Gastroesophageal sphincter (tissue), 3 donors: ENCODE data around the gene TPRN.

Experiments
- EP300 ChIP-seq: sonication (generic); formaldehyde crosslinking; IDR thresholded peaks from one replicate; pipeline ENCODE4 v1.6.1; 2017; ENCODE audit warnings: antibody characterized with exemption, mild to moderate bottlenecking
- POLR2A ChIP-seq, 2 donors: fragments of 450-650 bp; IDR thresholded peaks; one replicate each; pipeline ENCODE4 v1.6.1; 2017; ENCODE audit warnings: antibody characterized with exemption in 2 of 2, mild to moderate bottlenecking in 2 of 2, moderate library complexity in 1 of 2
- POLR2AphosphoS5 ChIP-seq: sonication (generic); formaldehyde crosslinking; IDR thresholded peaks from one replicate; pipeline ENCODE4 v1.6.1; 2017; ENCODE audit warnings: antibody characterized with exemption
- TF ChIP-seq, protein P1 (sequence below), 4 experiments: fragments of 200-600 bp in 2 of 4; fragments of 450-650 bp in 2 of 4; sonication (generic) in 1 of 4; IDR thresholded peaks; one replicate each; pipeline ENCODE4 v1.5.1; 2017 to 2019; ENCODE audit warnings: antibody characterized with exemption in 4 of 4, mild to moderate bottlenecking in 2 of 4, moderate library complexity in 2 of 4

DNA sequence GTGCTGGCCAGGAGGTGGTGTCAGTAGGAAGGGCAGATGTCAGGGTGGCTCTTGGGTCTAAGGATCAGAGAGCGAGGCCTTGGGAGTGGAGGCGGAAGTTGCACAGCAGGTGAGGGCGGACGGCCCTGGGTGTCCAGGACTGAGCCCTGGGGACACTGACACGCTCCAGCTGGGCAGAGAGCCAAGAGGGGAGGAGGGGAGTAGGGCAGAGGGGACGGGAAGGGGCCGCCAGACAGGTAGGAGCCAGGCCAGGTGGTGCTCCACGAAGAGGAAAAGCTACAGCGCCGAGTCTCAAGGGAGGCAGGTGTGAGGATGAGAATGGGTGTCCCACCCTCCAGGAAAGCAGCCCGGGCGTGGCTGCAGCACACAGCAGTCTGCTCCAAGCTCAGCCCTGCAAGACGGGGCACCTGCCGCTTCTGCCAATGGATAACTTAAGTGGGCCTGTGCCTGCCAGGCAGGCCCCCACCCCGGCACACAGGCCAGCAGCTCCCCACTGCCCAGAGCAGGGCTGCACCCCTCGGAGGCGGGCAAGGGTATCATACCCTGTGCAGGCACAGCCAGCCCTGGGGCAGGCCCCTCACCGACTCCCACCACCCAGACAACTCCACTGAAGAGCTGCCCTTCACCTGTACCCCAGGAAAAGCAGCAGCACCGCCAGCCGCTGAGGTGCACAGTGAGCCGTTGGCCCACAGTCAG is 4.9 kb downstream of the TPRN start:
- TF ChIP-seq EP300 (no peak), POLR2A (IDR thresholded peaks at IDR 0.05) (no peak), POLR2AphosphoS5 (no peak)
- TF ChIP-seq, protein P1, sequence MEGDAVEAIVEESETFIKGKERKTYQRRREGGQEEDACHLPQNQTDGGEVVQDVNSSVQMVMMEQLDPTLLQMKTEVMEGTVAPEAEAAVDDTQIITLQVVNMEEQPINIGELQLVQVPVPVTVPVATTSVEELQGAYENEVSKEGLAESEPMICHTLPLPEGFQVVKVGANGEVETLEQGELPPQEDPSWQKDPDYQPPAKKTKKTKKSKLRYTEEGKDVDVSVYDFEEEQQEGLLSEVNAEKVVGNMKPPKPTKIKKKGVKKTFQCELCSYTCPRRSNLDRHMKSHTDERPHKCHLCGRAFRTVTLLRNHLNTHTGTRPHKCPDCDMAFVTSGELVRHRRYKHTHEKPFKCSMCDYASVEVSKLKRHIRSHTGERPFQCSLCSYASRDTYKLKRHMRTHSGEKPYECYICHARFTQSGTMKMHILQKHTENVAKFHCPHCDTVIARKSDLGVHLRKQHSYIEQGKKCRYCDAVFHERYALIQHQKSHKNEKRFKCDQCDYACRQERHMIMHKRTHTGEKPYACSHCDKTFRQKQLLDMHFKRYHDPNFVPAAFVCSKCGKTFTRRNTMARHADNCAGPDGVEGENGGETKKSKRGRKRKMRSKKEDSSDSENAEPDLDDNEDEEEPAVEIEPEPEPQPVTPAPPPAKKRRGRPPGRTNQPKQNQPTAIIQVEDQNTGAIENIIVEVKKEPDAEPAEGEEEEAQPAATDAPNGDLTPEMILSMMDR (IDR thresholded peaks at IDR 0.05): no peak
